Activated T-helper 17 cell treated with anti-CD3 and anti-CD28 coated beads, Interleukin-2, amount 50 U/mL, for 72 hours (primary cell): ENCODE data around the gene ITPR2. TPM values are rescaled to one million over a fixed set of nuclear protein-coding genes. Genes with fewer than 3 reads are reported as not detected.
"Not testable (repeated sequence)": the region's sequence is repeated elsewhere in the genome, so short reads cannot be mapped to it uniquely, and the experiment has no call there.

Source experiments
- ATAC-seq: fragments of 150-1000 bp; cut with Tn5 transposase; replicated peaks from 2 replicates; pipeline ENCODE4 v1.10.0; 2021; ENCODE audit warnings: mild to moderate bottlenecking, moderate library complexity
- H3K27ac Mint-ChIP-seq: one replicate; pipeline ENCODE4 v1.8.0; 2022; ENCODE audit warnings: mixed read lengths
- H3K27me3 Mint-ChIP-seq: one replicate; pipeline ENCODE4 v1.8.0; 2022; ENCODE audit warnings: mixed read lengths
- H3K36me3 Mint-ChIP-seq: one replicate; pipeline ENCODE4 v1.8.0; 2022; ENCODE audit warnings: low read depth, mild to moderate bottlenecking, mixed read lengths
- H3K4me1 Mint-ChIP-seq: one replicate; pipeline ENCODE4 v1.8.0; 2022; ENCODE audit warnings: mixed read lengths
- H3K4me3 Mint-ChIP-seq: one replicate; pipeline ENCODE4 v1.8.0; 2022; ENCODE audit warnings: mild to moderate bottlenecking, mixed read lengths
- H3K9me3 Mint-ChIP-seq: one replicate; pipeline ENCODE4 v1.8.0; 2022; ENCODE audit warnings: mixed read lengths
- total RNA-seq, 2 donors: library from RNA; stranded (reverse); gene quantifications; one replicate each; pipeline ENCODE4 v1.2.3, GENCODE V29; 2022

Gene ITPR2
- total RNA-seq, 2 donors from 2014 or later: 37.1 to 48.2 TPM

- Mint-ChIP-seq H3K4me1 (peaks cover 6% of the 10 kb centered on the region), H3K27me3 (no peaks in the 10 kb centered on the region), H3K4me3 (no peak overlapping the region), H3K9me3 (peaks cover 5% of the 10 kb centered on the region), H3K27ac (no peak overlapping the region), H3K36me3 (peaks cover 28% of the 10 kb centered on the region)
- no peak for ATAC-seq
Measured at GRCh38 chr12:26537126-26537525, 295.9 kb downstream of the ITPR2 start.

- Mint-ChIP-seq H3K27me3 (no peaks in the 10 kb centered on the region), H3K9me3 (peaks cover 5% of the 10 kb centered on the region), H3K4me3 (no peak overlapping the region), H3K36me3 (peaks cover 36% of the 10 kb centered on the region), H3K27ac (no peak overlapping the region), H3K4me1 (peaks cover 6% of the 10 kb centered on the region)
- ATAC-seq: no peak
Measured at GRCh38 chr12:26535826-26536225, 297.2 kb downstream of the ITPR2 start.

- no peak overlapping the region for H3K27ac Mint-ChIP-seq
- H3K27me3 Mint-ChIP-seq: no peaks in the 10 kb centered on the region
- no peak overlapping the region for H3K4me3 Mint-ChIP-seq
- peaks cover 36% of the 10 kb centered on the region for H3K36me3 Mint-ChIP-seq
- peaks cover 6% of the 10 kb centered on the region for H3K4me1 Mint-ChIP-seq
- no peak for ATAC-seq
- peaks cover 7% of the 10 kb centered on the region for H3K9me3 Mint-ChIP-seq
Measured at GRCh38 chr12:26534071-26534470, 298.9 kb downstream of the ITPR2 start.

- Mint-ChIP-seq H3K27ac (no peak overlapping the region), H3K27me3 (no peaks in the 10 kb centered on the region), H3K4me1 (peaks cover 6% of the 10 kb centered on the region), H3K9me3 (peaks cover 16% of the 10 kb centered on the region), H3K4me3 (no peak overlapping the region), H3K36me3 (peaks cover 44% of the 10 kb centered on the region)
- no peak for ATAC-seq
Measured at GRCh38 chr12:26533211-26533610, 299.8 kb downstream of the ITPR2 start.

GRCh38 chr12:26530461-26530860 is 302.5 kb downstream of the ITPR2 start:
- no peaks in the 10 kb centered on the region for H3K27me3 Mint-ChIP-seq

GRCh38 chr12:26528943-26529342 is 304.1 kb downstream of the ITPR2 start:
- Mint-ChIP-seq H3K27ac (no peak overlapping the region), H3K4me3 (no peak overlapping the region)

More at GRCh38 chr12:26530461-26530860, 302.5 kb downstream of the ITPR2 start:
- H3K9me3 Mint-ChIP-seq: peaks cover 23% of the 10 kb centered on the region
- H3K27ac Mint-ChIP-seq: no peak overlapping the region
- ATAC-seq: no peak
- H3K36me3 Mint-ChIP-seq: peaks cover 55% of the 10 kb centered on the region
- no peak overlapping the region for H3K4me3 Mint-ChIP-seq
- H3K4me1 Mint-ChIP-seq: no peaks in the 10 kb centered on the region

GRCh38 chr12:26527682-26528081 is 305.3 kb downstream of the ITPR2 start:
- Mint-ChIP-seq H3K36me3 (peaks cover 46% of the 10 kb centered on the region), H3K4me3 (no peak overlapping the region), H3K27ac (no peak overlapping the region)

More at GRCh38 chr12:26528943-26529342, 304.1 kb downstream of the ITPR2 start:
- peaks cover 25% of the 10 kb centered on the region for H3K9me3 Mint-ChIP-seq
- peaks cover 52% of the 10 kb centered on the region for H3K36me3 Mint-ChIP-seq
- ATAC-seq: no peak
- H3K27me3 Mint-ChIP-seq: no peaks in the 10 kb centered on the region
- no peaks in the 10 kb centered on the region for H3K4me1 Mint-ChIP-seq

GRCh38 chr12:26524862-26525465 is 308.0 kb downstream of the ITPR2 start:
- Mint-ChIP-seq H3K9me3 (peaks cover 25% of the 10 kb centered on the region), H3K36me3 (peaks cover 37% of the 10 kb centered on the region), H3K27me3 (no peaks in the 10 kb centered on the region), H3K4me1 (peaks cover 5% of the 10 kb centered on the region), H3K4me3 (no peak overlapping the region), H3K27ac (no peak overlapping the region)
- no peak for ATAC-seq

More at GRCh38 chr12:26527682-26528081, 305.3 kb downstream of the ITPR2 start:
- Mint-ChIP-seq H3K9me3 (peaks cover 25% of the 10 kb centered on the region), H3K27me3 (no peaks in the 10 kb centered on the region), H3K4me1 (no peaks in the 10 kb centered on the region)
- ATAC-seq: no peak

- Mint-ChIP-seq H3K4me1 (peaks cover 5% of the 10 kb centered on the region), H3K36me3 (peaks cover 25% of the 10 kb centered on the region), H3K9me3 (peaks cover 19% of the 10 kb centered on the region), H3K27ac (no peak overlapping the region), H3K4me3 (no peak overlapping the region), H3K27me3 (no peaks in the 10 kb centered on the region)
- ATAC-seq: no peak
Measured at GRCh38 chr12:26523708-26524150, 309.3 kb downstream of the ITPR2 start.

- Mint-ChIP-seq H3K9me3 (peaks cover 5% of the 10 kb centered on the region), H3K36me3 (peaks cover 11% of the 10 kb centered on the region), H3K27me3 (no peaks in the 10 kb centered on the region), H3K4me1 (peaks cover 9% of the 10 kb centered on the region), H3K27ac (no peak overlapping the region), H3K4me3 (no peak overlapping the region)
- ATAC-seq: peak; percentile 16
Measured at GRCh38 chr12:26520869-26521268, 312.1 kb downstream of the ITPR2 start.

- no peaks in the 10 kb centered on the region for H3K9me3 Mint-ChIP-seq
- H3K4me1 Mint-ChIP-seq: peaks cover 9% of the 10 kb centered on the region
- H3K36me3 Mint-ChIP-seq: peaks cover 6% of the 10 kb centered on the region
- no peak for ATAC-seq
- H3K4me3 Mint-ChIP-seq: no peak overlapping the region
- H3K27me3 Mint-ChIP-seq: no peaks in the 10 kb centered on the region
- H3K27ac Mint-ChIP-seq: no peak overlapping the region
Measured at GRCh38 chr12:26520109-26520508, 312.9 kb downstream of the ITPR2 start.

- Mint-ChIP-seq H3K4me3 (no peak overlapping the region), H3K4me1 (peaks cover 9% of the 10 kb centered on the region), H3K9me3 (no peaks in the 10 kb centered on the region), H3K27ac (no peak overlapping the region), H3K27me3 (no peaks in the 10 kb centered on the region), H3K36me3 (peaks cover 6% of the 10 kb centered on the region)
- no peak for ATAC-seq
Measured at GRCh38 chr12:26519462-26519861, 313.5 kb downstream of the ITPR2 start.

- peaks cover 11% of the 10 kb centered on the region for H3K4me1 Mint-ChIP-seq
- H3K4me3 Mint-ChIP-seq, H3K36me3 Mint-ChIP-seq, H3K27ac Mint-ChIP-seq, H3K9me3 Mint-ChIP-seq, ATAC-seq, H3K27me3 Mint-ChIP-seq: not testable (repeated sequence)
Measured at GRCh38 chr12:26517320-26517719, 315.7 kb downstream of the ITPR2 start.

GRCh38 chr12:26514364-26514763 is 318.6 kb downstream of the ITPR2 start:
- Mint-ChIP-seq H3K27me3 (no peaks in the 10 kb centered on the region), H3K9me3 (no peaks in the 10 kb centered on the region), H3K4me1 (peaks cover 17% of the 10 kb centered on the region), H3K4me3 (no peak overlapping the region), H3K27ac (no peak overlapping the region), H3K36me3 (peaks cover 13% of the 10 kb centered on the region)
- no peak for ATAC-seq

GRCh38 chr12:26513363-26514043 is 319.5 kb downstream of the ITPR2 start:
- peaks cover 17% of the 10 kb centered on the region for H3K4me1 Mint-ChIP-seq
- peaks cover 13% of the 10 kb centered on the region for H3K36me3 Mint-ChIP-seq
- no peaks in the 10 kb centered on the region for H3K9me3 Mint-ChIP-seq
- no peaks in the 10 kb centered on the region for H3K27me3 Mint-ChIP-seq
- H3K4me3 Mint-ChIP-seq: no peak overlapping the region
- H3K27ac Mint-ChIP-seq: no peak overlapping the region
- no peak for ATAC-seq
